Stimulated activated memory B cell treated with anti-CD40 and anti-IgM and Interleukin-4, amounts not matched to agents 10 μg/mL and 1 μg/mL and 100 μg/mL, for 72 hours (primary cell): ENCODE data around the gene FGF5.
A peak's percentile ranks its signal among the peaks of the same experiment; 100 is the strongest.

ENCODE experiments used
- ATAC-seq: fragments of 150-1000 bp; cut with Tn5 transposase; 2 replicates; pipeline ENCODE4 v1.10.0; 2021
- H3K27ac Mint-ChIP-seq: one replicate; pipeline ENCODE4 v1.8.0; 2022; ENCODE audit warnings: mild to moderate bottlenecking, mixed read lengths
- H3K27me3 Mint-ChIP-seq: one replicate; pipeline ENCODE4 v1.8.0; 2022; ENCODE audit warnings: mixed read lengths
- H3K36me3 Mint-ChIP-seq: one replicate; pipeline ENCODE4 v1.8.0; 2022; ENCODE audit warnings: mixed read lengths
- H3K4me1 Mint-ChIP-seq: one replicate; pipeline ENCODE4 v1.8.0; 2022; ENCODE audit warnings: mixed read lengths
- H3K4me3 Mint-ChIP-seq: one replicate; pipeline ENCODE4 v1.8.0; 2022; ENCODE audit warnings: mild to moderate bottlenecking, moderate library complexity, mixed read lengths
- H3K9me3 Mint-ChIP-seq: one replicate; pipeline ENCODE4 v1.8.0; 2022; ENCODE audit warnings: mixed read lengths

Gene FGF5, protein sequence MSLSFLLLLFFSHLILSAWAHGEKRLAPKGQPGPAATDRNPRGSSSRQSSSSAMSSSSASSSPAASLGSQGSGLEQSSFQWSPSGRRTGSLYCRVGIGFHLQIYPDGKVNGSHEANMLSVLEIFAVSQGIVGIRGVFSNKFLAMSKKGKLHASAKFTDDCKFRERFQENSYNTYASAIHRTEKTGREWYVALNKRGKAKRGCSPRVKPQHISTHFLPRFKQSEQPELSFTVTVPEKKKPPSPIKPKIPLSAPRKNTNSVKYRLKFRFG

DNA sequence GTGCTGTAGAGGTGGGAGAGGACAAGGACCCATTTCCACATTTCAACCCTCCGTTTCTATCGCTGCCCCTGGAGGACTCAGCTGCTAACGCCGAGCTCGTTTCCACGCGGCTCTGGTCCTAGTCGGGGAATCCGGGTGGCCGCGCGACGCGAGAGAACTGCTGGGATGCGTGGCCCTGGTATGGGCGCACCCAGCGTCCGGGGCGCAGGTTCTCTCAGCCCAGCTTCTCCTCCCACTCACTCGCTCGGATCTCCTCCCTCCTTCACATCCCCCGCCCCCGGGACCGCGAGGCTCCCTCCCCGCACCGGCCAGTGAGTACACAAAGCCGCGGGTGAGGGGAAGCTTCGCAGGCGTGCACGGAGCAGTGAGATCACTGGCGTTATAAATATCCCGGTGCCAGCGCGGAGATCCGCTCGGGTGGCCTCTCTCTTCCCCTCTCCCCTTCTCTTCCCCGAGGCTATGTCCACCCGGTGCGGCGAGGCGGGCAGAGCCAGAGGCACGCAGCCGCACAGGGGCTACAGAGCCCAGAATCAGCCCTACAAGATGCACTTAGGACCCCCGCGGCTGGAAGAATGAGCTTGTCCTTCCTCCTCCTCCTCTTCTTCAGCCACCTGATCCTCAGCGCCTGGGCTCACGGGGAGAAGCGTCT lies at the start of gene FGF5:
Gene FGF5 (plus strand): TSS at position 412 of the 649 bp plus-strand sequence. CDS start 161 bp downstream, at position 573.
- H3K36me3 Mint-ChIP-seq = no peaks in the 10 kb centered on the region
- H3K4me1 Mint-ChIP-seq = peaks cover 35% of the 10 kb centered on the region
- H3K27ac Mint-ChIP-seq = no peak within 1 kb of the TSS

GRCh38 chr4:80219301-80220025 lies 47.0 kb upstream of the FGF5 start:
- Mint-ChIP-seq H3K36me3 (no peaks in the 10 kb centered on the region), H3K4me1 (no peaks in the 10 kb centered on the region), H3K27ac (no peak overlapping the region), H3K4me3 (no peak overlapping the region), H3K9me3 (no peaks in the 10 kb centered on the region), H3K27me3 (no peaks in the 10 kb centered on the region)
- no peak for ATAC-seq

More for the DNA sequence above, at the start of gene FGF5:
- ATAC-seq = peak; percentile 58
- Mint-ChIP-seq H3K9me3 (no peaks in the 10 kb centered on the region), H3K4me3 (peak within 1 kb of the TSS; percentile 79), H3K27me3 (peaks cover 82% of the 10 kb centered on the region)

DNA sequence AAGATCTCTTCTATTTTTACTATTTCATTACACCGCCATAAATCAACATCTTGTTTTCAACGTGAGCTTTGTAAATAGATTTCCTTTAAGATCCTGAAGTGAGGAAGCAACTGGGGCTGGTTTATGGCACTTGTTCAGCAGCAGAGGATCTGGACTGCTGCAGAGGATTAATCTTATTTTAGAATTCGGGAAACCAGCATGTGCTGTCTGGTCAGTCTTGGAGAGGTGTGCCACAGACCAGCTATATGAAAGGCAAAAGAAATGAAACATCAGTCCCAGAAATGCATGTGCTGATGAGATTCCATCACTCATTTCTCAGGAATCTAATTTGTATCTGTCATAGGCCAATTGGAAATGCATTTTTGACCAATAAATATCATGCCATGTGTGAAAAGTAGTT lies 45.8 kb upstream of the FGF5 start:
- Mint-ChIP-seq H3K27me3 (no peaks in the 10 kb centered on the region), H3K27ac (no peak overlapping the region), H3K4me1 (no peaks in the 10 kb centered on the region), H3K4me3 (no peak overlapping the region), H3K9me3 (no peaks in the 10 kb centered on the region), H3K36me3 (no peaks in the 10 kb centered on the region)
- ATAC-seq = no peak

GRCh38 chr4:80221161-80221560 lies 45.3 kb upstream of the FGF5 start:
- no peak overlapping the region for H3K27ac Mint-ChIP-seq
- no peak for ATAC-seq
- no peaks in the 10 kb centered on the region for H3K36me3 Mint-ChIP-seq

DNA sequence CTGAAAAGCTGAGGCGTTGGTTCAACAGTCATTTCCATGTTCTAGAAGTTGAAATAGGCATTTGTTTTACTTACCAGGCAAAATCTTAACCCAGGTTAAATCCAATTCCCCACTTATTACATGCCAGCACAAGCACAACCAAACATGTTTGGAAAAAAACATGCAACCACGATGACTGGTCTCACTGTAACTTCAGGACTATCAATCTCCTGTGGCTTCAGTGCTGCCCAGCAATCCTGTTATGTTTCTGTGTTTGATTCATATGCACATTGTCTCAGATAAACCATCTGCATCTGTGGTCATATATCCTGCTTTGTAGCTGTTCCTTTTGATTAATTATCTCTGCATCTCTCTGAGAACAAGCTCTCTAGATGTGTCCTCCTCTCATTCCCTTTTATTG lies 40.9 kb upstream of the FGF5 start:
- peaks cover 20% of the 10 kb centered on the region for H3K4me1 Mint-ChIP-seq
- H3K4me3 Mint-ChIP-seq = no peak overlapping the region
- no peaks in the 10 kb centered on the region for H3K36me3 Mint-ChIP-seq
- no peak for ATAC-seq
- H3K27me3 Mint-ChIP-seq = no peaks in the 10 kb centered on the region
- no peak overlapping the region for H3K27ac Mint-ChIP-seq
- no peaks in the 10 kb centered on the region for H3K9me3 Mint-ChIP-seq

More at GRCh38 chr4:80221161-80221560, 45.3 kb upstream of the FGF5 start:
- H3K4me1 Mint-ChIP-seq = no peaks in the 10 kb centered on the region
- no peaks in the 10 kb centered on the region for H3K9me3 Mint-ChIP-seq
- no peak overlapping the region for H3K4me3 Mint-ChIP-seq
- no peaks in the 10 kb centered on the region for H3K27me3 Mint-ChIP-seq

- no peaks in the 10 kb centered on the region for H3K36me3 Mint-ChIP-seq
- H3K4me1 Mint-ChIP-seq = peaks cover 22% of the 10 kb centered on the region
- no peak overlapping the region for H3K27ac Mint-ChIP-seq
- no peak overlapping the region for H3K4me3 Mint-ChIP-seq
- no peak for ATAC-seq
- H3K9me3 Mint-ChIP-seq = no peaks in the 10 kb centered on the region
- no peaks in the 10 kb centered on the region for H3K27me3 Mint-ChIP-seq
These were observed 40.4 kb upstream of the FGF5 start for GRCh38 chr4:80226094-80226493.

- H3K4me1 Mint-ChIP-seq = peaks cover 22% of the 10 kb centered on the region
- H3K4me3 Mint-ChIP-seq = no peak overlapping the region
- no peaks in the 10 kb centered on the region for H3K36me3 Mint-ChIP-seq
- peaks cover 4% of the 10 kb centered on the region for H3K27me3 Mint-ChIP-seq
- no peak overlapping the region for H3K27ac Mint-ChIP-seq
- no peaks in the 10 kb centered on the region for H3K9me3 Mint-ChIP-seq
- no peak for ATAC-seq
These were observed 38.0 kb upstream of the FGF5 start for GRCh38 chr4:80228460-80228859.

DNA sequence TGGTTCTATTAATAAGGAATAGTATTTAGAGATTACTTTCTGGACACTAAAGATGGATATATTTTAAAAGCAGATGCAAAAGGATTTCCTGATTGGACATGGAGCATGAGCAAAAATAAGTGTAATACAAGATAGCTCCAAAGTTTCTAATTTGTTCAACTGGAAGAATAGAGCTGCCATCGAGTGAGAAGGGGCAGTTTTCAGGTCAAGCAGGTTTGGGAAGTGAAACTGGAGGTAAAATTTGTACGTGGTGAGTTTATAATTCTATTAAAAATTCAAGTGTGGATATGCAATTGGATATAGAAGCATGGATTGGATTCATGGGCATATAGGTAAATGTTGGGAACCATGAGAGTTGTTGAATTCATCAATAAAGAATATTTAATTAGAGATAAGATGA lies 37.3 kb upstream of the FGF5 start:
- H3K9me3 Mint-ChIP-seq = no peaks in the 10 kb centered on the region
- no peaks in the 10 kb centered on the region for H3K36me3 Mint-ChIP-seq
- ATAC-seq = no peak
- peaks cover 11% of the 10 kb centered on the region for H3K27me3 Mint-ChIP-seq
- peak overlapping the region; percentile 36 for H3K4me3 Mint-ChIP-seq
- H3K4me1 Mint-ChIP-seq = peaks cover 22% of the 10 kb centered on the region
- H3K27ac Mint-ChIP-seq = no peak overlapping the region

DNA sequence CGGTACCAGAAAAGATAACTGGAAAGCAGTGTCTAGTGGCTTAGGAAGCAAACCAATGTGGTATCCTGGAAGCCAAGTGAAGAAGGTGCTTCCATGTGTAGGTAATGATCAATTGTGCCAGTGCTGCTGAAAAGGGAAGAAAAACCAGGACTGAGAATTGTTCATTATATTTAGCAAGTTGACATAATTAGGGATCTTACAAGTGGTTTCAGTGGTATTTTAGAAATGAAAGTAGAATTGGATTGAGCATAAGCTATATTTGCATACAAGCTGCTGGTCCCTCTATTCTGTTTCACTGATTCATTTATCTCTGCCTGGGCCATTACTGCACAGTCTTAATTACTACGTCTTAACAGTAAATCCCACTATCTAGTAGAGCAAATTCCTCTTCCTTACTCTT lies 36.9 kb upstream of the FGF5 start:
- peak overlapping the region; percentile 36 for H3K4me3 Mint-ChIP-seq
- H3K36me3 Mint-ChIP-seq = no peaks in the 10 kb centered on the region
- peaks cover 12% of the 10 kb centered on the region for H3K27me3 Mint-ChIP-seq
- H3K27ac Mint-ChIP-seq = no peak overlapping the region
- peak; percentile 83 for ATAC-seq
- H3K9me3 Mint-ChIP-seq = no peaks in the 10 kb centered on the region
- H3K4me1 Mint-ChIP-seq = peaks cover 22% of the 10 kb centered on the region

DNA sequence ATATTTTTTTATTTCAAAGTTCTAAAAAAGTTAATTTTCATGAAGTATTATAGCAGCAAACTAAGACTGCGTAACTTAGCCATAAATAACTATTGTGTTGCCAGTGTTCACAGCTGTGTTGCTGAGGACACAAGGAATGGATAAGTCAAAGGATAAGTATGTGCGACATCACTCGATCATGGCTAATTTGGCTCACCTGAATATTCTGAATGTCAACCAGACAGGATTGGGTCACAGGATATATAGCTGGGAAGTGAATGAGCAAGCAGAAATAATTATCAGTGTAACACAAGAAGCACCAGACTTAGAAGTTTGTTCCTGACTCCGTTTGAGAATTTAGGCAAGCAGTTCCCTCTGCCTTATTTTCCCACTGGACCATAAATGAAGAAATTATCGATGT lies 35.3 kb upstream of the FGF5 start:
- no peaks in the 10 kb centered on the region for H3K36me3 Mint-ChIP-seq
- H3K27ac Mint-ChIP-seq = no peak overlapping the region
- H3K9me3 Mint-ChIP-seq = no peaks in the 10 kb centered on the region
- H3K27me3 Mint-ChIP-seq = peaks cover 20% of the 10 kb centered on the region
- peaks cover 22% of the 10 kb centered on the region for H3K4me1 Mint-ChIP-seq
- ATAC-seq = no peak
- no peak overlapping the region for H3K4me3 Mint-ChIP-seq

DNA sequence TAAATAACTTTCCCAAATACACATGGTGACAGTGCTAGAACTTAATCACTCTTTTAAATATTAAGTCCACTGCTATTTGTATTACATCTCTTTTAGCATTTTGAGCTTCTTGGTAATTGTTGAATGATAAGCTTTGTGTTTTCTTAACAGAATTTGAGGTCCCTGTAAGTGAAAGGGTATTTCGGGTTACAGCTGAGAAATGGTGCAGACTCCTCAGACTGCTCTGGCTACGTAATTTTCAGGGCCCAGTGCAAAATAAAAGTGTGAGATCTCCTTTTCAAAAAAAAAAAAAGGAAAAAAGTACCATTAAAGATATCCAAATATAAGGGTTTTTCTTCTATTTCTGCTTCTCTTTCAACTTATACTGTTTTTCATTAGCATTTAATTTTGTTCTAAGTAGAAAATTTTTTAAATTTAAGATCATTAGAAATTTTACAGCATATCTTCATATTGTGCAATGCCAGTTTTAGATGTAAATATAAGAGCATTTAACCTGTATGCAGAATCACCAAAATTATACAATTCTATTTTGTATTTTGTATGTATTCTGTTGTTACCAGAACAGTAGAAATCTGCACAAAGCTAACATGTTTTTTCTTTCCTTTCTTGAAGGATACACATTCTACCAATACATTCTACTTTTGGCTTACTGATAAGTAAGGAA lies 33.6 kb upstream of the FGF5 start:
- no peak overlapping the region for H3K27ac Mint-ChIP-seq
- H3K4me3 Mint-ChIP-seq = no peak overlapping the region
- peaks cover 22% of the 10 kb centered on the region for H3K4me1 Mint-ChIP-seq
- H3K36me3 Mint-ChIP-seq = no peaks in the 10 kb centered on the region
- peaks cover 23% of the 10 kb centered on the region for H3K27me3 Mint-ChIP-seq
- no peaks in the 10 kb centered on the region for H3K9me3 Mint-ChIP-seq
- no peak for ATAC-seq

- Mint-ChIP-seq H3K27me3 (peaks cover 23% of the 10 kb centered on the region), H3K9me3 (no peaks in the 10 kb centered on the region), H3K36me3 (no peaks in the 10 kb centered on the region), H3K4me3 (no peak overlapping the region), H3K27ac (no peak overlapping the region), H3K4me1 (peaks cover 22% of the 10 kb centered on the region)
- no peak for ATAC-seq
These were observed 33.1 kb upstream of the FGF5 start for GRCh38 chr4:80233390-80233789.

GRCh38 chr4:80235451-80235850 lies 31.0 kb upstream of the FGF5 start:
- peaks cover 3% of the 10 kb centered on the region for H3K4me1 Mint-ChIP-seq
- H3K27me3 Mint-ChIP-seq = peaks cover 23% of the 10 kb centered on the region
- H3K9me3 Mint-ChIP-seq = no peaks in the 10 kb centered on the region
- no peak for ATAC-seq
- H3K27ac Mint-ChIP-seq = no peak overlapping the region
- H3K4me3 Mint-ChIP-seq = no peak overlapping the region
- no peaks in the 10 kb centered on the region for H3K36me3 Mint-ChIP-seq

DNA sequence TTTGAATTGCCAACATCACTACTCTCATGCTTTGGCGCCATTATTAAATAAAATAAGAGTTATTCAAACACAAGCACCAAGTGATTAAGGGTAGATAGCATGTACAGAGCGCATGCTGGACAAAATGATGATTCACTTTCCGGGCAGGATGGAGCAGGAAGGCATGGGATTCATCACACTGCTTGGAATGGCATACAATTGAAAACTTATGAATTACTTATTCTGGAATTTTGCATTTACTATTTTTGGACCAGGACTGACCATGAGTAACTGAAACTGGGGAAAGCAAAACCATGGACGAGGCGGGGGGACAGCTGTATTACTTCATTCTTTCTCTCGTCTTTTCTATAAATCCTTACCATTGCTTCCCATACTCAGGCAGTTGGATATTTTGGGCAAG lies 28.5 kb upstream of the FGF5 start:
- H3K27me3 Mint-ChIP-seq = peaks cover 23% of the 10 kb centered on the region
- H3K9me3 Mint-ChIP-seq = no peaks in the 10 kb centered on the region
- H3K27ac Mint-ChIP-seq = no peak overlapping the region
- H3K4me1 Mint-ChIP-seq = no peaks in the 10 kb centered on the region
- no peak overlapping the region for H3K4me3 Mint-ChIP-seq
- no peaks in the 10 kb centered on the region for H3K36me3 Mint-ChIP-seq
- ATAC-seq = no peak

GRCh38 chr4:80239480-80240150 lies 26.8 kb upstream of the FGF5 start:
- Mint-ChIP-seq H3K27ac (no peak overlapping the region), H3K4me1 (no peaks in the 10 kb centered on the region), H3K9me3 (no peaks in the 10 kb centered on the region), H3K27me3 (peaks cover 26% of the 10 kb centered on the region), H3K4me3 (no peak overlapping the region), H3K36me3 (no peaks in the 10 kb centered on the region)
- no peak for ATAC-seq
